ENCODE measurements around the gene CDR2L.

- TF ChIP-seq CTCF (IDR thresholded peaks at IDR 0.05), result no peak
- no peak for TF ChIP-seq POLR2A (IDR thresholded peaks at IDR 0.05; ENCODE audit: low read depth)
- TF ChIP-seq POLR2AphosphoS5 (IDR thresholded peaks at IDR 0.05), result no peak
- TF ChIP-seq EP300 (IDR thresholded peaks at IDR 0.05), result no peak
Observed at GRCh38 chr17:75032720-75033280, 45.4 kb downstream of the CDR2L start.
